GM19324 (cell line): ENCODE data around the gene QSER1.
"Not testable (repeated sequence)": the region's sequence is repeated elsewhere in the genome, so short reads cannot be mapped to it uniquely, and the experiment has no call there.

Experiments
- ATAC-seq: cut with Tn5 transposase; IDR thresholded peaks from one replicate; pipeline ENCODE4 v1.9.1; 2021; ENCODE audit warnings: mild to moderate bottlenecking, moderate library complexity; ENCODE audit not compliant: unreplicated experiment, low FRiP score

QSER1 gene

GRCh38 chr11:32921204-32921603, 28.6 kb downstream of the QSER1 start:
- ATAC-seq: no peak

DNA sequence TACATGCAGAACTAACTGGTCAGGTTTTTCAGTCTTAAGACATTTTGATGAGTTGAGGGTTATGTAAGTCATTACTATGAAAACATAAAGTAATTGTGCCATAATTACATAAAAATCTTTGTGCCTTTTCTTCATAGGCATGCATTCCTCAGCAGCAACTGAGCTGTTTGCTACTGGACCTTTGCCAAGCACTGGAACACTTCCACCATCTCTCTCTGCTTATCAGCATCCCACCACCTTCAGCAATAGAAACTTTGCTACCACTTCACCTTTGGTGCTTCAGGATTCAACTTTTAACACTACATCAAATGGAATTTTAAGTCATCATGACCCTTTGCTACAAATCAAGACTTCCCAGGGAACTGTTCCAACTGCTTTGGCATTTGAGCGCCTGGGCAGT, 39.0 kb downstream of the QSER1 start:
- no peak for ATAC-seq

GRCh38 chr11:32932196-32932595, 39.6 kb downstream of the QSER1 start:
- no peak for ATAC-seq

DNA sequence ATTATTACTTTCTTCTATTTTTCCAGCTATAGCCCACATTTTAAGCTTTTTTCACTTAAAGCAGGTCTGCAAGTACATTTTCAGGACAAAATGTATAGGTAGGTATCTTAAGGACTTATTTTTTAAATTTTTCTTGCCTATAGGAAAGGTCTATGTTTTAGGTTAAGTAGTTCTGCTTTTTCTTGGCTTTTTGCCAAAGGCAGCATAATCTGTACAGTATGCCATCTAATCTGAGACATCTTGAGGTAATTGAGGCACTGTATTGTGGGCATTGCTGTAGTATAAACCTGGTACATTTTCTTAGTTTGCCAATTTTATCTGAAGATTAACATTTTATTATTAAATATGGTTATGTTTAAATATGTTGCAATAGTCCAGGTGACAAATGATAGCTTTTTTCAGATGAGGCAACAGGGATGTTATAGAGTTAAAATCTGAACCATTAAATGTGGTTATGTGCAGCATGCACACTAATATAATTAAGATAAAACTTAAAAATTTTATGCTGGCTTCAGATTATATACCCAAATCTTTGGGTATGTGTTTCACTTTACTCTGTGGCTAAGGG, 42.9 kb downstream of the QSER1 start:
- ATAC-seq: no peak

GRCh38 chr11:32936178-32936577, 43.6 kb downstream of the QSER1 start:
- not testable (repeated sequence) for ATAC-seq

DNA sequence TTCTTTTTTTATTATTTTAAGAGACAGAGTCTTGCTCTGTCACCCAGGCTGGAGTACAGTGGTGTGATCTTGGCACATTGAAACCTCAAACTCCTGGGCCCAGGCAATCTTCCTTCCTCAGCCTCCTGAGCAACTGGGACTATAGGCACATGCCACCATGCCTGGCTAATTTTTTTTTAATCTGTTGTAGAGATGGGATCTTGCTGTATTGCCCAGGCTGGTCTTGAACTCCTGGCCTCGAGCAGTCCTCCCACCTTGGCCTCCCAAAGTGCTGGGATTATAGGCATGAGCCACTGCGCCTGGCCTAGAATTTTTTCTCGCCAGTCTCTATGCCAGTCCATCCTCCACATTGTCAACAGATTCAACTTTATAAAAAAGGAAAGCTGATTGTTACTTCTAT, 44.7 kb downstream of the QSER1 start:
- ATAC-seq: not testable (repeated sequence)

DNA sequence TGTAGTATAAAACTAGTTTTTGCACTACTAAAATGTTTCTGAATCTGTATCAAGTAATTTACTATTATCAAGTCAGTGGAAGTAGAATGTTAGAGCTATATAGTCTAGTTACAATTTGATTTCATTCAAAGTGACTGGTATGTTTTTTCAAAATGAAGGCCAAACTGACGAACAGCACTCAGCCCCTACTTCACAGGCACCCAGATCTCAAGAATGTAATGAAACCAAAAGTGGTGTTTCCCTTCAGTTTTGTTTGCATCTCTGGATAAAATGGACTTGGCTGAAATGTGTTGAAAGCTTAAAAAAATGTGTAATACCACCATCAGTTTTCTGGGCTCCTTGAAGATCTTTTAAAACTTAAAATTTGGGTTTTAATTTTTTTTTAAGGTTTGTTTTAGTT, 46.4 kb downstream of the QSER1 start:
- no peak for ATAC-seq

DNA sequence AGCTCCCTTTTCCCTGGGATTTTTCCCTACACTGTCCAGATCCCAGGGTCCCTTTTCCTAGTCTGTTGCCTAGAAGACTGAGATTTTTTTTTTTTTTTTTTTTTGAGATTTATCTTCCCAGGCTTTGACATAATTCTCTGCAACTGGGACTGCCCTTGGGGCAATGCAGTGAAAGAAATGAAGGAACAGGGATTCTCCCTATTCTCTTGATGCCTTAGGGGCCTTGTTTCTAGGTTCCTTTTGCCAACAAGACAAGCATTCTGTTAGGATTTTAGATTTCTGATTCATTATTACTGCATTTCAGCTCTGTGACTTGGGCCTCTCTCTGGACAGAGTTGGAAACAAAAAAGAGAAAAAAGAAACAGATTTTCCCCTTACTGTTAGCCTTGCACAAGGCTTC, 47.3 kb downstream of the QSER1 start:
- ATAC-seq: no peak

GRCh38 chr11:32940865-32941264, 48.3 kb downstream of the QSER1 start:
- ATAC-seq: no peak

GRCh38 chr11:32947978-32948377, 55.4 kb downstream of the QSER1 start:
- ATAC-seq: no peak

DNA sequence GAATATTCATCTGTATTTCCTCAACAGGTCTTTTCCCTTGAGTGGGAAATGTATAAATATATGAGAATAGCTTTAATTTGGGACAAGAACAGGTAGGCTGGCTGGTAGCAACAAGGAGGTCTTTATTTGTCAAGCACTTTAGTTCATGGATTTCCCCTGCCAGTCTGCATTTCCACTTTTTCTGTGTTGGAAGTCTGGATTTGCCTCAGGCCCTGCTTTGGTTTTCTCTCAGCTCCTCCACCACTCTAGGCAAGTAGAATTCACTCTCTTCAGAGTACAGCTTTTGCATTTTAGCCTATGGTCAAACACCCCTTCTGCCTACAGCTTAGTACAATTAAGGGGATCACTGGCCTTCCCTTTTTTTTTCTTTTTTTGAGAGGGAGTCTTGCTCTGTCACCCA, 57.1 kb downstream of the QSER1 start:
- ATAC-seq: no peak

- no peak for ATAC-seq
Observed at GRCh38 chr11:32952421-32952820, 59.8 kb downstream of the QSER1 start.

- no peak for ATAC-seq
Observed at GRCh38 chr11:32953700-32954099, 61.1 kb downstream of the QSER1 start.

GRCh38 chr11:32960553-32961164, 68.0 kb downstream of the QSER1 start:
- ATAC-seq: no peak

DNA sequence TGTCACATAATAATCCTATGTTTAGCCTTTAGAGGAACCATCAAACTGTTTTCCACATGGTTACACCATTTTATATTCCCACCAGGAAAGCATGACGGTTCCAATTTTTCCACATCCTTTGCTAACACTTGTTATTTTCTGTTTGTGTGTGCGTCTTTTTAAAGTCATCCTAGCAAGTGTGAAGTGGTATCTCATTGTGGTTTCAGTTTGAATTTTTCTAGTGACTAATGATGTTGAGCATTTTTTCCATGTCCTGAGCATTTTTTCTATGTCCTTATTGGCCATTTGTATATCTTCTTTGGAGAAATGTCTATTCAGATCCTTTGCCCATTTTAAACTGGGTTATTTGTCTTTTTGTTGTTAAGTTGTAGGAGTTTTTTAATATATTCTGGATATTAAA, 69.4 kb downstream of the QSER1 start:
- no peak for ATAC-seq

DNA sequence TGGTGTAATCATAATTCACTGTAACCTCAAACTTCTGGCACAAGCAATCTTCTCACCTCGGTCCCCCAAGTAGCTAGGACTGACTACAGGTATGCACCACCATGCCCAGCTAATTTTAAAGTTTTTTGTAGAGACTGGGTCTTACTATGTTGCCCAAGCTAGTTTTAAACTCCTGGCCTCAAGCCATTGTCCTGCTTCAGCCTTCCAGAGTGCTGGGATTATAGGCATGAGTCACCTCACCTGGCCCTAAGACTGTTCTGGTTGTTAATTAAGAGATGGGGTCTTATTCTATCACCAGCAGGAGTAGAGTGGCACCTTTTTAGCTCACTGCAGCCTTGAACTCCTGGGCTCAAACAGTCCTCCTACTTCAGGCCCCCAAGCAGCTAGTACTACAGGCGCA, 71.1 kb downstream of the QSER1 start:
- ATAC-seq: no peak

DNA sequence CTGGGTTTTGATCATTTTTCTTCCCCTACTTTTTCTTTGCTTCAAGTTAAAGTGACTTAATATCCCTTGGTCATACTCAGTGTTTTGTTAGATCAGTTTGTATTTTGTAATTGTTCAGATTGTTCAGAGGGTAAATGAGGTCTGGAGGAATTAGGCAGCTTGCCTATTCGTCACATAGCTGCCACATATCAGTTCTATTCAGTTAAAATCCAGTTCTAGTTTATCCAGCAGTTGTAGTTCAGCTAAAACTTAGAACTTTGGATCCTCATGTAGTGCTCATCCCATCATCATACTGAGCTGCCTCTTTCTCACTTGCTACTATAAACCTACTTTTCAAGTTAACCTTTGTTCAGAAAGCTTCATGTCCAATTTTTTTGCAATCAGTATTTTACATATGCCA, 75.9 kb downstream of the QSER1 start:
- no peak for ATAC-seq

- not testable (repeated sequence) for ATAC-seq
Observed at GRCh38 chr11:32972233-32972632, 79.6 kb downstream of the QSER1 start.

DNA sequence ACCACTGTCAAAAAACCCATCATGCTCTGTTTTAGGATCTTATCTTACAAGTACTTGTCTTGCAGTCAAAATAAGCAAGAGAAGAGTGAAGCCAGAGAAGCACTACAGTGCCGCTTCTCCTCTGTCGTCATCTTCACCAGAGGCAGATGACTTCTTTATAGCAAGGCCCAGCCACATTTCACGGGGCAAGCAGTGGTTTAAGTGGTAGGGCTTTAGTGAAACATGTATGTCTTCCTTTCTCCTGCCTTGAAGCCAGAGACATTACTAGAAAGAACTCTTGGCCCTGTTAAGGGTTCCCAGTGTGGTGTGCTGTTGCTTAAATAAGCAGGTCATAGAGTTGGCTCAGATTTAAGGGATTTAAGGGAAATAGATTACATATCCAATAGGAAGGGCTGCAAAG, 80.2 kb downstream of the QSER1 start:
- no peak for ATAC-seq

DNA sequence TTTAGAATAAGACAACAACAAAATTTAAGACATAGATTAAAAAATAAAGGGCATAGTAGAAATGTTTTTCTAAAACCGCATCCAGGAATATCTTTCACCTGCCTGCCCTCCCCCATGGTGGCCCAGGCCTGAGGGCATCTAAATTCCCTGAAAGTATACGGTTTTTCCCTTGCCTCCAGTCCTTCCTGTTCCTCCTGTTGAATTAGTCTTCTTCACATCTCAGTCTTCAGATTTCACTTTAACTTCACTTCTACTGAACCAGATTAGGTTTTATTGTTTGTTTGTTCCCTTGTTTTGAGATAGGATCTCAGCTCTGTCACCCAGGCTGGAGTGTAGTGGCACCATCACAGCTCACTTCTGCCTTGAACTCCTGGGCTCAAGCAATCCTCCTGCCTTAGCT, 90.0 kb downstream of the QSER1 start:
- ATAC-seq: no peak

- ATAC-seq: no peak
Observed at GRCh38 chr11:32983506-32983905, 90.9 kb downstream of the QSER1 start.

DNA sequence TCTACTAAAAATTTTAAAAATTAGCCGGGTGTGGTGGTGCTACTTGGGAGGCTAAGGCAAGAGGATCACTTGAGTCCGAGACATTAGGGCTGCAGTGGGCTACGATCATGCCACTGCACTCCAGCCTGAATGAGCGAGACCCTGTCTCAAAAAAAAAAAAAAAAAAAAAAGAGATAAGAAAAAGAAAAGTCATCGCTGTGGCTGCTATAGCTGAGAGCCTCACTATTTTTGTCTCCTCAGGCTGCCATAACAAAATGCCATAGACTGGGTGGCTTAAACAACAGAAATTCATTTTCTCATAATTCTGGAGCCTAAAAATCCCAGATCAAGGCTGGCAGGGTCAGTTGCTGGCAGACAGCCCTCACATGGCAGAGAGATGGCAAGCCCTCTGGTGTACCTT, 93.0 kb downstream of the QSER1 start:
- no peak for ATAC-seq

DNA sequence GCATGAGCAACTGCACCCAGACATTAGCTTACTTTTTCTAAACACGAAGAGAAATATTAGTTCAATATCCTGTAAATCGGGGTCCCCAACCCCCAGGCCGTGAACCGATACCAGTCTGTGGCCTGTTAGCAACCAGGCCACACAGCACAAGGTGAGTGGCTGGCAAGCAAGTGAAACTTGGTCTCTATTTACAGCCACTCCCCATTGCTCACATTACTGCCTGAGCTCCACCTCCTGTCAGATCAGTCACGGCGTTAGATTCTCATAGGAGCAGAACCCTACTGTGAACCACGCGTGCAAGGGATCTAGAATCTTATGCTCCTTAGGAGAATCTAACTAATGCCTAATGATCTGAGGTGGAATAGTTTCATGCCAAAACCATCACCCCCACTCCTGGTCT, 95.2 kb downstream of the QSER1 start:
- ATAC-seq: no peak
